Lower lobe of right lung (tissue), 2 donors: ENCODE data around the gene PLA2G1B. TPM values are rescaled to one million over a fixed set of nuclear protein-coding genes. Genes with fewer than 3 reads are reported as not detected.

Source experiments
- ATAC-seq, 2 donors: fragments of 200-7000 bp; cut with Tn5 transposase; one replicate each; pipeline ENCODE4 v1.9.1; 2020 to 2022; ENCODE audit warnings: mild to moderate bottlenecking in 2 of 2, moderate library complexity in 2 of 2
- DNase-seq: peaks from one replicate; pipeline ENCODE4 v3.0.0-alpha.2; 2020
- H3K27ac ChIP-seq: fragments of 200-600 bp; one replicate; pipeline ENCODE4 v1.8.0; 2022
- H3K27me3 ChIP-seq: fragments of 200-600 bp; one replicate; pipeline ENCODE4 v1.8.0; 2022; ENCODE audit warnings: low read depth
- H3K36me3 ChIP-seq: fragments of 200-600 bp; one replicate; pipeline ENCODE4 v1.8.0; 2022; ENCODE audit warnings: mild to moderate bottlenecking
- H3K4me1 ChIP-seq: fragments of 200-600 bp; one replicate; pipeline ENCODE4 v1.8.0; 2022
- H3K4me3 ChIP-seq: fragments of 200-600 bp; one replicate; pipeline ENCODE4 v1.8.0; 2022; ENCODE audit warnings: mild to moderate bottlenecking
- H3K9me3 ChIP-seq: fragments of 200-600 bp; one replicate; pipeline ENCODE4 v1.8.0; 2022
- CTCF ChIP-seq: fragments of 200-600 bp; IDR thresholded peaks from one replicate; pipeline ENCODE4 v1.8.0; 2022; ENCODE audit warnings: antibody characterized with exemption, mild to moderate bottlenecking
- intact Hi-C: fragments of 100-400 bp; cut with DNase I; formaldehyde crosslinking; loops from one replicate; pipeline ENCODE4 v1.11.0; 2022
- total RNA-seq: library from RNA; stranded (reverse); fragmentation: NEBNext Ultra II Directional; extraction: Animal tissue kit (Norgen Biotek cat#: 25700); gene quantifications from one replicate; pipeline ENCODE4 v1.2.1, GENCODE V29; 2021
- donor health status: DM: no; HTN: yes; CAD: no; lungs with severe emphysema.

Gene PLA2G1B
- total RNA-seq, 1 donor from 2014 or later = 42.2 TPM

GRCh38 chr12:120323772-120324171, 3.8 kb downstream of the PLA2G1B start:
- no peak for TF ChIP-seq CTCF
- Histone ChIP-seq H3K27me3 (no peaks in the 10 kb centered on the region), H3K4me3 (no peak overlapping the region), H3K4me1 (peaks cover 16% of the 10 kb centered on the region), H3K27ac (no peak overlapping the region), H3K9me3 (no peaks in the 10 kb centered on the region), H3K36me3 (no peaks in the 10 kb centered on the region)
- ATAC-seq = no peak
- DNase-seq = no peak
- intact Hi-C loops = no loop called here

- peak overlapping the region; percentile 56 for H3K27ac ChIP-seq
- TF ChIP-seq CTCF = no peak
- intact Hi-C loops = no loop called here
- no peak overlapping the region for H3K4me3 ChIP-seq
- peak; percentile 63 for DNase-seq
- no peaks in the 10 kb centered on the region for H3K36me3 ChIP-seq
- no peaks in the 10 kb centered on the region for H3K27me3 ChIP-seq
- H3K4me1 ChIP-seq = peaks cover 17% of the 10 kb centered on the region
- H3K9me3 ChIP-seq = no peaks in the 10 kb centered on the region
- ATAC-seq = peak; percentile 33 to 58
Observed at GRCh38 chr12:120321382-120322202, 6.0 kb downstream of the PLA2G1B start.

- ATAC-seq (peak; percentile 99 to 100), DNase-seq (peak; percentile 99)
- no peaks in the 10 kb centered on the region for H3K36me3 ChIP-seq
- H3K27ac ChIP-seq = peak overlapping the region; percentile 82
- H3K4me3 ChIP-seq = peak overlapping the region; percentile 64
- peaks cover 11% of the 10 kb centered on the region for H3K4me1 ChIP-seq
- peak; percentile 58 for TF ChIP-seq CTCF
- intact Hi-C loops = no loop called here
- H3K9me3 ChIP-seq = no peaks in the 10 kb centered on the region
- H3K27me3 ChIP-seq = no peaks in the 10 kb centered on the region
Observed at GRCh38 chr12:120317224-120318105, 10.1 kb downstream of the PLA2G1B start.

GRCh38 chr12:120316798-120317223, 10.8 kb downstream of the PLA2G1B start:
- Histone ChIP-seq H3K9me3 (no peaks in the 10 kb centered on the region), H3K27ac (peak overlapping the region; percentile 82), H3K4me1 (peaks cover 11% of the 10 kb centered on the region), H3K4me3 (peak overlapping the region; percentile 64), H3K27me3 (no peaks in the 10 kb centered on the region), H3K36me3 (no peaks in the 10 kb centered on the region)
- ATAC-seq (peak; percentile 2 to 31), DNase-seq (peak; percentile 10)
- TF ChIP-seq CTCF = no peak
- intact Hi-C loops = no loop called here

- ATAC-seq = no peak
- no peaks in the 10 kb centered on the region for H3K9me3 ChIP-seq
- intact Hi-C loops = no loop called here
- DNase-seq = no peak
- H3K27me3 ChIP-seq = no peaks in the 10 kb centered on the region
- no peak overlapping the region for H3K4me3 ChIP-seq
- H3K36me3 ChIP-seq = no peaks in the 10 kb centered on the region
- TF ChIP-seq CTCF = no peak
- H3K27ac ChIP-seq = no peak overlapping the region
- peaks cover 11% of the 10 kb centered on the region for H3K4me1 ChIP-seq
Observed at GRCh38 chr12:120314220-120314619, 13.4 kb downstream of the PLA2G1B start.
